HG03060 (cell line): Measurements from ENCODE around the gene PRPSAP1.

Source experiments
- ATAC-seq: cut with Tn5 transposase; IDR thresholded peaks from one replicate; pipeline ENCODE4 v1.9.1; 2021; ENCODE audit warnings: low read depth, moderate number of reproducible peaks; ENCODE audit not compliant: unreplicated experiment

PRPSAP1 gene

GRCh38 chr17:76384222-76384986 lies 30.7 kb upstream of the PRPSAP1 start, which contains the start of gene SPHK1:
Gene SPHK1 (plus strand): TSS chr17:76384609. CDS start chr17:76385645, 1,036 bp downstream.
- no peak for ATAC-seq

DNA sequence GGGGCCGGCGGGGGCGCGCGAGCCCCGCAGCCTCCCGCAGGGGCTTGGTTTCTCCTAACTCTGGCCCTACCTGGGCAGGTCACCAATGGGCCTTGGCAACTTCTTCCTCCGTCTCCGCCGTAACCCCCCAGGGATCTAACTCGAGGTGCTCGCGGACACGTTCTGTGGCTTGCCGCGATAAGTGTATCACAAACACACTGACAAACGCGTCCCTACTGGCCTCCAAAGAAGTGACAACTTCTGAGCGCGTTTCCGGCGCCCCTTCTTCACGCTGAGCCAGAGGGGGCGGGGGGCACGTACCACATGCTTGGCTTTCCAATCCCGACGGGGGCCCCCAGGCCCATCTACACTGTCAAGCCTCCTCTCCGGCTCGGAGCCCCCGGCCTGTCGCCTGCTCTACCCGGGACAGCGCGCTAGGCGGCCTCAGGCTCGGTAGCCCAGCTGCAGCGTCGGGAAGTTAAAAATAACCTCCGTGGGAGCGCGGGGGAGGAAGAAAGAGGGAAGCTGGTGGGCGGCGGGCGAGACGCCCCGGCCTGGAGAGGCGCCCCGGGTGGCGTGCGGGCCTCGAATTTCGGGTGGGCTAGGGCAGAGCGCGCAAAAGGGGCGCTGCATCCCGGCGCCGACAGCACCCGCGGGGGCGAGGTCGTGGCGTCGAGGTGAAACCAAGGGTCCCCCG lies 30.0 kb upstream of the PRPSAP1 start:
- no peak for ATAC-seq

- no peak for ATAC-seq
These were observed 29.3 kb upstream of the PRPSAP1 start for GRCh38 chr17:76382803-76383545.

- no peak for ATAC-seq
These were observed 28.7 kb upstream of the PRPSAP1 start for GRCh38 chr17:76382351-76382802.

GRCh38 chr17:76381633-76382350 lies 28.1 kb upstream of the PRPSAP1 start:
- ATAC-seq, result no peak

- no peak for ATAC-seq
These were observed 26.1 kb upstream of the PRPSAP1 start for GRCh38 chr17:76379646-76380376.

DNA sequence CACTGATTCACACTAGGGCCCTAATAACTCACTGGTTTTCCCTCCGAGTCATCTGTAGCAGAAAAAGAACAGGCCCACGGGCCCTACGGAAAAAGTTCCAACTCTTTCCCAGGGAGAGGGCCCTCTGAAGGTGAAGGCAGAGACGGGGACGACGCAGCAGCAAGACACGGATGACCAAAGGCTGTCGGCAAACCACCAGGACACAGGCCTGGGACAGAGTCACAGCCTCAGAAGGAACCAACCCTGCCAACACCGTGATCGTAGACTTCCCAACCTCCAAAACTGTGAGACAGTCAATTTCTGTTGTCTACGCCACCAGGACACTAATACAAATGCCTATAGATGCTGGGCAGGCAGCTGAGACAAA lies 25.5 kb upstream of the PRPSAP1 start:
- no peak for ATAC-seq

DNA sequence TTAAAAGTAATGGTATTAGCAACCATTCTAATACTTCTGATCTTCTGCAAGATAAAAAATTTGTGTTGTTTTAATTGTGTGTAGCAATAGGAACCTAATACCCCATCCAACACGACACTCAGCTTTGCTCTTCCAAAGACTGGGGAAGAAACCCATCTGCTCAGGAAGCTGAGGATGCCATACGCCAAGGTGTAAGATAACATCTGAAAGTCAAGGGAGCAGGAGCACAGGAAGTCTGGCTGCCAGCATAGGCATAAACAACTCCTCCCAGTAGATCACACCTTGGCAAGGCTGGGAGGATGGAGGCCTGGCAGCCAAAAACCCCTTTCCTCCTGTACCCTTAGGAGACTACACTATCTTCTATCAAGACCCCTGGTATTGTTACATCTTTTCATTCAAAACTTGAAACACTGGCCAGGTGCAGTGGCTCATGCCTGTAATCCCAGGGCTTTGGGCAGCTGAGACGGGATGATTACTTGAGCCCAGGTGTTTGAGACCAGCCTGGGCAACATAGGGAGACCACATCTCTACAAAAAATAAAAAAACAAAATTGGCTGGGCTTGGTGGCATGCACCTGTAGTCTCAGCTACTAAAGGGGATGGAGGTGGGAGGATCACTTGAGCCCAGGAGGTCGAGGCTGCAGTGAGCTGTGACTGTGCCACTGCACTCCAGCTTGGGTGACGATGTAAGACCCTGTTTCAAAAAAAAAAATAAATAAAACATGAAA lies 25.0 kb upstream of the PRPSAP1 start:
- no peak for ATAC-seq

DNA sequence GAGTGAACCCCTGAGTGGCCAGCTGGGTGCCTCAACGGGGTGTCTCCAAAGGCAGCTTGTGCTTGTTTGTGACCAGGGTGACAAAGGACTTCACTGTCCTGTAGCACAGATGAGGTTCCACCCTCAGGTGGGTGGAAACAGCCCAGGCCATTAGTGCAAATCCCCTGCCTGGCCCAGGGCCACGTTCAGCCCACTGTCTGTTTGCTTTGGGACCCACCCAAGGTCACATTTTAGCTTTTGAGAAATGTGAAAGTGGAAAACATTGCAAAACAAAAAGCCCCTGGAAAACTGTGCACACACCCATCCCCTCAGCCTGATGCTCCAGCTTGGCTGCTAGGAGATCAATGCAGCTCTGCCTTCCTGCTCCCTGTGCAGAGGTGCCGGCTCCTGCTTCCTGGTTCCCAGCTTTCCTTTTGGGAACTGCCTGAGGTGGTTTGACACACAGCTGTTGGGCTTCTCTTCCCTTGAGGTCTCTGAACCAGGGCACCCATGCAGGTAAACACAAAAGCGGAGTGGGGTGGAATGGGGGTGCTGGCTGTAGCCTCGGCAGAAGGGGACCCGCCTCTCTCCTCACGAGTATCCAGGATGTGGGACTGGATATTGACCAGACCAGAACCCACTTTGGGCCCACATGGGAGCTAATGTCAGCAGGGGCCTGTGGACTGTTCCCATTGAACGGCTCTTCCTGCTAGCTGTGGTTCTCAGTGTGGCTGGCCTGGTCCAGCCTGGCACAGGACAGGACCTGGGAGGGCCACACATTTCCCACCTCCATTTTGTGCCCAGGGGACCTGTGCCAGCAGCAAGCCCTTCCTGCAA lies 22.8 kb upstream of the PRPSAP1 start:
- ATAC-seq, result no peak

- no peak for ATAC-seq
These were observed 18.2 kb upstream of the PRPSAP1 start for GRCh38 chr17:76371656-76372628.

DNA sequence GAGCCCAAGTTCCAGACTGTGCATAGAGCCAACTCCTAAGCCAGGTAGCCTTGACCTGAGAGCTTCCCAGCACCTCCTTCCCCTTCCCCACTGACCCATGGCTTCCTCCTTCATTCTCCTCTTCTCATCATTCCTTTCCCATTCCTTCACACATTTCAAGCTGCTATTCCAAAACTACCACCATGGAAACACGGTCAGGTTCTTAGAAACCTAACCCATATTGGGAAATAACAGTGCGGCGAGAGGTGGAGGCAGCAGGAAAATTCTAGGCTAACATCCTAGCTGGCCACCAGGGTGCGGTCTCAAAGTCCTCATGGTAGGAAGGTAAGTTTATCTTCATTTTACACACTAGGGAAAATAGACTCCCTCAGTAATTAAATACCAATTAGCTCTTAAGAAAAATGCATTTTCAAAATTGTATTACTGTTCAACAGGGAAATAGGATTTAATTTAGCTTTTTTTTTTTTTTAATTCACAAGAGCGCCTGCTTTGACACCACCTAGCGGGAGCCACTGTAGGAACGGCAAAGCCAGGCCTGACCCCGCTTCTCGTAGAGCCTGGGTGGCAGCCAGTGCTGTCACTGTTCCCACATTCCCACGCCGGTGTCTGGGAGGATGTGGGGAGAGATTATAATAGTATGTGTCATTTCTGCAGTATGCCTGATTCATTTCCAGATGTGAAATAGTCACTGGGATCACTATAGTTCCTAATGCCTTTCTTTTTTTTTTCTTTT lies 16.7 kb upstream of the PRPSAP1 start:
- ATAC-seq, result no peak

DNA sequence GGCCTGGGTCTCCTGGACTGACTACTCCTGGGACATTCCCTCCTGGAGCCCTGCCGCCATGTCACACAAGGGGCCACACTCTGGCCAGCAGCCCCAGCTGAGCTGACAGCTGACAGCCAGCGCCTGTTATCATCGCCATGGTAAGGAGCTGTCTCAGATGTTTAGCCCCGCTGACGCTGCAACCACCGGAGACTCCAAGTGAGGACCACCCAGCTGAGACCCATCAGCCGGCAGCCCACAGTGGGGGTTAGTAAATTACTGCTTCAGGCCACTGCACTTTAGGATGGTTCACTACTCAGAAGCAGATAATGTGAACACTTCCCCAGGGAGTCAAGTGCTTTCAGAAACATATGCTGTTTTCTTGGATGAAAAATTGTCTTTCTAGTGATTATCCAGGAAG lies 16.1 kb upstream of the PRPSAP1 start:
- no peak for ATAC-seq

GRCh38 chr17:76369379-76369778 lies 15.7 kb upstream of the PRPSAP1 start:
- ATAC-seq, result no peak

DNA sequence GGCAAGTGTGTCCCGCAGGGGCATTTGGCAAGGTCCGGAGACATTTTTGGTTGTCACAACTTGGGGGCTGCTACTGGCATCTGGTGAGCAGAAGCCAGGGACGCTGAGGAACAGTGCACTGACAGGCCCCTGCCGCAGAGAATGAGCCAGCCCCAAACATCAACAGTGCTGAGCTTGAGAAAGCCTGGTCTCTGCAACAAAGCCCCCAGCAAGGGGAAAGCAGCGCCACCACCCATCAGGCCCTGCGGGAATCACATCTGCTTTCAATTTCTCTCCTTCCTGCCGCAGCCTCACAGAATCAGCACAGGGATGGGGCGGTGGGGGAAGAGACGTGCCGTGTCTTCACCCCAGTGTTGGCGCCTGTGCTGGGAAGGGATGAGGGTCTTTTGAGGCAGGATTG lies 14.8 kb upstream of the PRPSAP1 start:
- no peak for ATAC-seq

GRCh38 chr17:76367642-76368041 lies 13.9 kb upstream of the PRPSAP1 start:
- no peak for ATAC-seq

DNA sequence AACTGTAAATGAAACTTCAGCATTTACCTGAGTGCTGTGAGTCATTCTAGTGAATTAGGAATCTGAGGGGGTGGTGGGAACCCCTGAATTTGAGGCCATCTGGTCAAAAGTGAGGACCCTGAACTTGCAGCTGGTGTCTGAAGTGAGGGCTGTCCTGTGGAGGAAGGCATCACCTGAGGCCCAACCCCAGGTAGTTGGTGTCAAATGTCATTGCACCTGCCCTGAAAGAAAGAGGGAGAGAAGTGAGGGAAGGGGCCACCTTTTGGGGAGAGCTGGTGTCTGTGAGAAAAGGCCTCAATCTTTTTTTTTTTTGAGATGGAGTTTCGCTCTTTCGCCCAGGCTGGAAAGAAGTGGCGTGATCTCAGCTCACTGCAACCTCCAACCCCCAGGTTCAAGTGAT lies 12.5 kb upstream of the PRPSAP1 start:
- no peak for ATAC-seq
